Liver (tissue), 9 donors: ENCODE data around the gene PPP2R5B. TPM values are rescaled to one million over a fixed set of nuclear protein-coding genes. Genes with fewer than 3 reads are reported as not detected.

Experiments
- DNase-seq: peaks from one replicate; pipeline ENCODE4 v3.0.0-alpha.2; 2017; ENCODE audit warnings: low spot score
- H3K27ac ChIP-seq, 2 donors: one replicate each; pipeline ENCODE4 v1.7.0; 2013; ENCODE audit warnings: inconsistent platforms in 2 of 2, low read length in 2 of 2, control low read depth in 1 of 2, low read depth in 1 of 2, mild to moderate bottlenecking in 1 of 2
- H3K27me3 ChIP-seq, 4 donors: one replicate each; pipeline versions ENCODE4 v1.6.1 to v1.7.0; 2013; ENCODE audit warnings: low read length in 3 of 4, inconsistent platforms in 1 of 4, mild to moderate bottlenecking in 1 of 4, moderate library complexity in 1 of 4; ENCODE audit not compliant: control insufficient read depth in 4 of 4, insufficient read depth in 4 of 4
- H3K36me3 ChIP-seq, 4 donors: one replicate each; pipeline versions ENCODE4 v1.6.1 to v1.7.0; 2013; ENCODE audit warnings: low read length in 3 of 4, mild to moderate bottlenecking in 3 of 4, low read depth in 1 of 4, moderate library complexity in 1 of 4; ENCODE audit not compliant: control insufficient read depth in 4 of 4, insufficient read depth in 3 of 4
- H3K4me1 ChIP-seq, 4 donors: one replicate each; pipeline versions ENCODE4 v1.6.1 to v1.7.0; 2013; ENCODE audit warnings: low read length in 3 of 4, mild to moderate bottlenecking in 3 of 4, moderate library complexity in 1 of 4; ENCODE audit not compliant: control insufficient read depth in 4 of 4, insufficient read depth in 4 of 4
- H3K4me3 ChIP-seq, 3 donors: one replicate each; pipeline versions ENCODE4 v1.6.1 to v1.7.0; 2013; ENCODE audit warnings: low read length in 3 of 3, control low read depth in 1 of 3, low read depth in 1 of 3, mild to moderate bottlenecking in 1 of 3
- H3K9ac ChIP-seq, 2 donors: one replicate each; pipeline ENCODE4 v1.7.0; 2013; ENCODE audit warnings: low read length in 2 of 2, mild to moderate bottlenecking in 2 of 2, moderate library complexity in 2 of 2, control low read depth in 1 of 2, low read depth in 1 of 2
- H3K9me3 ChIP-seq, 4 donors: one replicate each; pipeline versions ENCODE4 v1.6.1 to v1.7.0; 2013; ENCODE audit warnings: low read length in 3 of 4; ENCODE audit not compliant: control insufficient read depth in 4 of 4
- EGR1 ChIP-seq, 2 donors: IDR thresholded peaks; 2 replicates each; pipeline ENCODE4 v1.6.1; 2016 to 2018; ENCODE audit warnings: antibody characterized with exemption in 2 of 2, low read depth in 2 of 2
- FOXA1 ChIP-seq: IDR thresholded peaks from 2 replicates; pipeline ENCODE4 v1.6.1; 2016; ENCODE audit warnings: antibody characterized with exemption
- FOXA2 ChIP-seq: IDR thresholded peaks from 2 replicates; pipeline ENCODE4 v1.6.1; 2016; ENCODE audit warnings: antibody characterized with exemption
- GABPA ChIP-seq, 2 donors: IDR thresholded peaks in 1 of 2; conservative IDR thresholded peaks in 1 of 2; 2 replicates each; pipeline ENCODE4 v1.6.1; 2016; ENCODE audit warnings: antibody characterized with exemption in 2 of 2, mild to moderate bottlenecking in 1 of 2, moderate library complexity in 1 of 2
- HNF4A ChIP-seq, 2 donors: conservative IDR thresholded peaks; 2 replicates each; pipeline ENCODE4 v1.6.1; 2016; ENCODE audit warnings: antibody characterized with exemption in 2 of 2, mild to moderate bottlenecking in 2 of 2
- HNF4G ChIP-seq: IDR thresholded peaks from 2 replicates; pipeline ENCODE4 v1.6.1; 2016; ENCODE audit warnings: antibody characterized with exemption
- JUND ChIP-seq, 2 donors: IDR thresholded peaks; 2 replicates each; pipeline ENCODE4 v1.6.1; 2016; ENCODE audit warnings: antibody characterized with exemption in 2 of 2
- MAX ChIP-seq: IDR thresholded peaks from 2 replicates; pipeline ENCODE4 v1.6.1; 2016; ENCODE audit warnings: antibody characterized with exemption
- NR2F2 ChIP-seq: IDR thresholded peaks from 2 replicates; pipeline ENCODE4 v1.6.1; 2016; ENCODE audit warnings: antibody characterized with exemption
- RXRA ChIP-seq, 2 donors: IDR thresholded peaks; 2 replicates each; pipeline ENCODE4 v1.6.1; 2017 to 2018; ENCODE audit warnings: antibody characterized with exemption in 2 of 2, mild to moderate bottlenecking in 1 of 2
- SP1 ChIP-seq: IDR thresholded peaks from 2 replicates; pipeline ENCODE4 v1.6.1; 2018; ENCODE audit warnings: antibody characterized with exemption, mild to moderate bottlenecking
- WGBS: extraction: QIAGEN DNeasy Blood & Tissue Kit; methylation state at CpG from one replicate; pipeline ENCODE4 v1.1.7; 2013; 5-methylcytosine and 5-hydroxymethylcytosine counted together
- polyA plus RNA-seq, 2 donors: library from polyadenylated mRNA; stranded (reverse) in 1 of 2; unstranded in 1 of 2; fragments of 200-250 nt in 1 of 2; fragments of >200 nt in 1 of 2; fragmentation: Nextera tagmentation in 1 of 2; extraction: Ambion mirVana in 1 of 2; gene quantifications; one replicate each; pipeline versions ENCODE4 v1.2.1 to v1.2.3, GENCODE V29; 2013 to 2015
- total RNA-seq, 2 donors: library from RNA; depleted of rRNA; stranded (reverse); fragments of >200 nt; gene quantifications; one replicate each; pipeline ENCODE4 v1.2.3, GENCODE V29; 2014
- donor health status: healthy.
- donor health status: healthy.
- donor health status: healthy.
- donor health status: healthy.
- donor health status: healthy.

PPP2R5B gene
- total and polyA plus RNA-seq, 4 donors, result 2.9 to 6.6 (median 5.1) TPM

- Histone ChIP-seq H3K27ac (no peak overlapping the region), H3K9me3 (no peaks in the 10 kb centered on the region), H3K9ac (no peak overlapping the region), H3K27me3 (no peaks in the 10 kb centered on the region), H3K36me3 (peaks cover 25 to 82% (median 50%) of the 10 kb centered on the region in 4 donors), H3K4me1 (no peaks in the 10 kb centered on the region), H3K4me3 (no peak overlapping the region)
- TF ChIP-seq HNF4G, result no peak
- 95% methylated on average over 14 of the region's 14 CpGs for whole genome bisulfite sequencing
- DNase-seq, result no peak
Observed at GRCh38 chr11:64900263-64900678, 24.2 kb upstream of the PPP2R5B start.

GRCh38 chr11:64900774-64901173 lies 23.7 kb upstream of the PPP2R5B start:
- Histone ChIP-seq H3K4me3 (no peak overlapping the region), H3K27me3 (no peaks in the 10 kb centered on the region), H3K4me1 (no peaks in the 10 kb centered on the region), H3K36me3 (peaks cover 29 to 82% (median 55%) of the 10 kb centered on the region in 4 donors), H3K9ac (no peak overlapping the region), H3K9me3 (no peaks in the 10 kb centered on the region), H3K27ac (no peak overlapping the region)
- TF ChIP-seq RXRA (IDR thresholded peaks at IDR 0.05) (no peak), MAX (no peak), JUND (IDR thresholded peaks at IDR 0.05) (no peak), FOXA2 (no peak), NR2F2 (no peak), FOXA1 (no peak), HNF4A (conservative IDR thresholded peaks at IDR 0.05) (no peak), EGR1 (IDR thresholded peaks at IDR 0.05; ENCODE audit: low read depth in 2 of 2) (no peak)
- WGBS, result 95% methylated on average over 17 of the region's 17 CpGs
- DNase-seq, result no peak

GRCh38 chr11:64902102-64902900 lies 22.2 kb upstream of the PPP2R5B start:
- TF ChIP-seq HNF4G (no peak), SP1 (no peak), GABPA (IDR thresholded peaks at IDR 0.05 in 1 of 2, conservative IDR thresholded peaks at IDR 0.05 in 1 of 2) (no peak), NR2F2 (no peak)
- Histone ChIP-seq H3K4me1 (no peaks in the 10 kb centered on the region), H3K36me3 (peaks cover 39 to 84% (median 60%) of the 10 kb centered on the region in 4 donors), H3K27me3 (no peaks in the 10 kb centered on the region), H3K27ac (no peak overlapping the region), H3K9me3 (no peaks in the 10 kb centered on the region), H3K4me3 (no peak overlapping the region), H3K9ac (no peak overlapping the region)
- no peak for DNase-seq
- WGBS, result 91% methylated on average over 30 of the region's 30 CpGs

GRCh38 chr11:64903291-64903833 lies 21.1 kb upstream of the PPP2R5B start:
- Histone ChIP-seq H3K4me1 (no peaks in the 10 kb centered on the region), H3K9ac (no peak overlapping the region), H3K27ac (no peak overlapping the region), H3K27me3 (no peaks in the 10 kb centered on the region), H3K4me3 (no peak overlapping the region), H3K9me3 (no peaks in the 10 kb centered on the region), H3K36me3 (peaks cover 36 to 81% (median 61%) of the 10 kb centered on the region in 4 donors)
- TF ChIP-seq FOXA2 (no peak), FOXA1 (no peak), MAX (no peak)
- 95% methylated on average over 23 of the region's 23 CpGs for WGBS
- no peak for DNase-seq
